ENCODE measurements around the gene COBL. TPM values are rescaled to one million over a fixed set of nuclear protein-coding genes. Genes with fewer than 3 reads are reported as not detected.

Gene COBL
- total and polyA plus RNA-seq, 2 of the 8 experiments (the other 6 are each of a cell fraction or from before 2014, with no cell fraction given), result 13.8 to 40.4 TPM

DNA sequence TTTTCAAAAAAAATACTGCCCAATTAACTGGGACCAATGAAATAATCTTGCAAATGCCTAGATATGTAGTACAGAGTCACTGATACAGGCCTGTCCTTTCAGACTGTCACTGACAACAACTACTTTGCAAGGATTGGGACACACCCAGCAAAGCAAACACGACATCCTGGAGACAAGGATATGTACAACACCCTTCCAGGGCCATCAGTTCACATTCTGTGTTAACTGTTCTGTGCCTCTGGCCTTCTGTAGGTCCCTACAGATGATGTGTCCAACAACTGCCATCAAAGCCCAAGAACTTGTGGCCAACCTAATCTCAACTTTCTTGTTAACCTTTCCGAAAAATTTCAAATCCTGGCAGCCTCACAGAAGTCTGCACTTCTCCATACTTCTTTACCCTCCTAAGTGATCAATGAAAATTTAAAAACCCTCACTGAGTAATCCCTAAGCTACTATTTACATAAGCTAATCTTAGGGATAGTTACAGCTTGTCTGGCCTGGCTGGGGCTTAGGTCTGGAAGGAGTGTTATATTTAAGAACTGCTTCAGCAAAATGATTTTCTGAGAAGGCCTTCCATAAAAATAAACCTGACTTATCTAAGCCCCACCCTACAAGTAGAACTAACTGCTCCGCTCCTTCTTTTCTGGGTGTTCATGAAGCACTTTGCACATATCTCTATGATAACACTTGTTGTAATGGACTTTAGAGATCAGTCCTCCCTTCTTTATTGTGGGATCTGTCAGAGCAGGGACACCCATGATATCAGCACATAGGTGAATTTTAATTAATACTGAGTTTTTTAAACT, 21.0 kb downstream of the COBL start:
- Histone ChIP-seq H3K18ac (ENCODE audit: extremely low read depth, low read length) (no peak overlapping the region), H4K8ac (ENCODE audit: extremely low read depth, insufficient read depth, low read length) (no peak overlapping the region), H3K79me2 (ENCODE audit: control insufficient read depth in 1 of 2, insufficient read depth in 2 of 2, low read length in 2 of 2) (peaks cover 6 to 83% of the 10 kb centered on the region in 2 experiments; a peak in 3 of 4 replicates), H4K20me1 (replicated peaks in 1 of 2; ENCODE audit: control insufficient read depth in 1 of 2, insufficient read depth in 2 of 2, low read length in 2 of 2) (peaks cover 0 to 7% of the 10 kb centered on the region in 2 experiments), H3K56ac (replicated peaks; ENCODE audit: insufficient read length, low read depth, low read length) (no peak overlapping the region), H2AFZ (ENCODE audit: low read length) (no peak overlapping the region), H3K14ac (ENCODE audit: insufficient read length) (no peak overlapping the region), H3K36me3 (ENCODE audit: control insufficient read depth in 2 of 4, insufficient read depth in 4 of 4, low read length in 3 of 4) (no peaks in the 10 kb centered on the region), H2BK20ac (ENCODE audit: low read length) (no peak overlapping the region), H4K91ac (replicated peaks; ENCODE audit: insufficient read length, low read length) (no peak overlapping the region), H3K27me3 (replicated peaks in 1 of 4; ENCODE audit: control insufficient read depth in 3 of 4, extremely low read depth in 1 of 4, insufficient read depth in 3 of 4, low read length in 3 of 4) (no peaks in the 10 kb centered on the region), H3K23me2 (ENCODE audit: low read depth, low read length) (no peaks in the 10 kb centered on the region), H4K5ac (ENCODE audit: insufficient read length, low read depth, low read length) (no peak overlapping the region), H2BK12ac (ENCODE audit: low read depth, low read length) (no peak overlapping the region), H2AK5ac (ENCODE audit: low read depth, low read length) (no peak overlapping the region), H3K4me1 (replicated peaks in 1 of 4; ENCODE audit: control insufficient read depth in 3 of 4, insufficient read depth in 4 of 4, low read length in 3 of 4) (peaks cover 4 to 11% (median 7%) of the 10 kb centered on the region in 4 experiments; a peak in 6 of 7 replicates), H3K9ac (replicated peaks in 1 of 4; ENCODE audit: extremely low read depth in 1 of 4, low read depth in 3 of 4, low read length in 3 of 4) (no peak overlapping the region), H2BK120ac (replicated peaks; ENCODE audit: low read depth, low read length) (no peak overlapping the region), H3K27ac (ENCODE audit: low read depth, low read length) (no peak overlapping the region), H2BK5ac (ENCODE audit: low read depth, low read length) (no peak overlapping the region), H3K79me1 (ENCODE audit: low read depth, low read length) (peaks cover 8% of the 10 kb centered on the region; the same call in 1 of the 2 replicates), H2BK15ac (ENCODE audit: low read length) (peak overlapping the region; percentile 20; the same call in 1 of the 2 replicates), H3K9me3 (ENCODE audit: insufficient read depth in 2 of 2, low read depth in 1 of 2, low read length in 1 of 2) (no peaks in the 10 kb centered on the region), H3K4ac (replicated peaks; ENCODE audit: insufficient read length, low read depth, low read length) (no peak overlapping the region), H3K23ac (ENCODE audit: insufficient read length) (no peak overlapping the region), H3K4me3 (ENCODE audit: extremely low read depth in 1 of 4, insufficient read depth in 2 of 4, low read depth in 3 of 4, low read length in 4 of 4) (no peak overlapping the region), H3K4me2 (ENCODE audit: insufficient read depth in 1 of 2, low read depth in 2 of 2, low read length in 2 of 2) (no peak overlapping the region; a peak in 1 of 4 replicates)
- ChIA-PET CTCF (ENCODE audit: partially characterized antibody) (interaction anchor here (0.8 to 5.0 kb wide), 6 partner anchors 14 to 135 kb away, joined by 3 to 33 read pairs (median 8); no protein-coding TSS in a partner anchor), POLR2A (ENCODE audit: partially characterized antibody) (no interaction called here)
- WGBS, 2 experiments (ENCODE audit: extremely low coverage in 1 of 2, insufficient coverage in 1 of 2, insufficient read length in 1 of 2, insufficient replicate concordance in 2 of 2, low coverage in 1 of 2, low lambda C conversion rate in 2 of 2, missing lambda C conversion rate in 1 of 2), result 79% methylated on average over 3 of the region's 3 CpGs; no CpG with 5 or more reads in 1 of the 2 experiments
- FAIRE-seq (no peak), DNase-seq (ENCODE audit: low read depth in 1 of 2, low spot score in 2 of 2) (no peak)
- no peak for TF ChIP-seq CTCF (IDR thresholded peaks at IDR 0.05; ENCODE audit: control extremely low read depth in 1 of 3, insufficient read depth in 1 of 3, low read depth in 1 of 3, low read length in 3 of 3)
- no peak for TF ChIP-seq CTBP2 (IDR thresholded peaks at IDR 0.05; ENCODE audit: borderline replicate concordance, insufficient read depth, insufficient read length, low read length)
- TF ChIP-seq JUN (IDR thresholded peaks at IDR 0.05; ENCODE audit: low read depth, low read length), result no peak
- no peak for TF ChIP-seq TCF12 (IDR thresholded peaks at IDR 0.05; ENCODE audit: low read depth, low read length)
- TF ChIP-seq BRCA1 (IDR thresholded peaks at IDR 0.05; ENCODE audit: low read depth, low read length), result no peak
- TF ChIP-seq, protein P1, sequence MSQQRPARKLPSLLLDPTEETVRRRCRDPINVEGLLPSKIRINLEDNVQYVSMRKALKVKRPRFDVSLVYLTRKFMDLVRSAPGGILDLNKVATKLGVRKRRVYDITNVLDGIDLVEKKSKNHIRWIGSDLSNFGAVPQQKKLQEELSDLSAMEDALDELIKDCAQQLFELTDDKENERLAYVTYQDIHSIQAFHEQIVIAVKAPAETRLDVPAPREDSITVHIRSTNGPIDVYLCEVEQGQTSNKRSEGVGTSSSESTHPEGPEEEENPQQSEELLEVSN (IDR thresholded peaks at IDR 0.05), result no peak
- TF ChIP-seq SIN3A (conservative IDR thresholded peaks at IDR 0.05 in 1 of 2, IDR thresholded peaks at IDR 0.05 in 1 of 2; ENCODE audit: low read depth in 1 of 2, low read length in 2 of 2), result no peak
- no peak for TF ChIP-seq BACH1 (IDR thresholded peaks at IDR 0.05; ENCODE audit: low read length)
- TF ChIP-seq POLR2AphosphoS5 (IDR thresholded peaks at IDR 0.05; ENCODE audit: low read depth, low read length), result no peak
